ENCODE results near the gene CFAP221.
A peak's percentile ranks its signal among the peaks of the same experiment; 100 is the strongest.

The CFAP221 gene

DNA sequence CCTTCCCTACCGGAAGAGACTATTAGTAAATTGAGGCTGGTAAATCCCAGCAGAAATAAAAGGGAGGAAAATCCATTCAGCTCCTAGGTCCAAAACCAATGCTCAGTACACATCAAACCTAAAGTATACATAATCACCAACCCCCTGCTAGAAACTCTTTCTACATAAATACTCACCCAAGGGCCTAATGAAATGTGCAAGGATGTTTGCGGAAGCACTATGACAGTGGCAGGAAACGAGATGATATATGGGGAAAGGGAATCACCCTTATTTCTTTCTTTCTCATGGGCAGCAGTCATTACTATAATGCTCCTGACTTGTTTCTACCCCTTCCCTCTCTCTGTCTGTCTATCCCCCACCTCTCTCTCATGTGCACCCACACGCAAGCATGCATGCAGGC lies 18.6 kb upstream of the CFAP221 start:
- H3K36me3 ChIP-seq (replicated peaks), result no peaks in the 10 kb centered on the region
- H3K27ac ChIP-seq, result no peak overlapping the region
- H3K27me3 ChIP-seq (replicated peaks), result peaks cover 31% of the 10 kb centered on the region
- in situ Hi-C loops (cut with HindIII; ENCODE audit: low pct_ligation_motif_present, low sequenced_read_pairs), result no loop called here
- no peak overlapping the region for H3K4me3 ChIP-seq (ENCODE audit: low read depth, low read length)
- TF ChIP-seq, protein P1, sequence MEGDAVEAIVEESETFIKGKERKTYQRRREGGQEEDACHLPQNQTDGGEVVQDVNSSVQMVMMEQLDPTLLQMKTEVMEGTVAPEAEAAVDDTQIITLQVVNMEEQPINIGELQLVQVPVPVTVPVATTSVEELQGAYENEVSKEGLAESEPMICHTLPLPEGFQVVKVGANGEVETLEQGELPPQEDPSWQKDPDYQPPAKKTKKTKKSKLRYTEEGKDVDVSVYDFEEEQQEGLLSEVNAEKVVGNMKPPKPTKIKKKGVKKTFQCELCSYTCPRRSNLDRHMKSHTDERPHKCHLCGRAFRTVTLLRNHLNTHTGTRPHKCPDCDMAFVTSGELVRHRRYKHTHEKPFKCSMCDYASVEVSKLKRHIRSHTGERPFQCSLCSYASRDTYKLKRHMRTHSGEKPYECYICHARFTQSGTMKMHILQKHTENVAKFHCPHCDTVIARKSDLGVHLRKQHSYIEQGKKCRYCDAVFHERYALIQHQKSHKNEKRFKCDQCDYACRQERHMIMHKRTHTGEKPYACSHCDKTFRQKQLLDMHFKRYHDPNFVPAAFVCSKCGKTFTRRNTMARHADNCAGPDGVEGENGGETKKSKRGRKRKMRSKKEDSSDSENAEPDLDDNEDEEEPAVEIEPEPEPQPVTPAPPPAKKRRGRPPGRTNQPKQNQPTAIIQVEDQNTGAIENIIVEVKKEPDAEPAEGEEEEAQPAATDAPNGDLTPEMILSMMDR (IDR thresholded peaks at IDR 0.05; ENCODE audit: low read depth, low read length, missing control alignments), result no peak
- no peak for DNase-seq

DNA sequence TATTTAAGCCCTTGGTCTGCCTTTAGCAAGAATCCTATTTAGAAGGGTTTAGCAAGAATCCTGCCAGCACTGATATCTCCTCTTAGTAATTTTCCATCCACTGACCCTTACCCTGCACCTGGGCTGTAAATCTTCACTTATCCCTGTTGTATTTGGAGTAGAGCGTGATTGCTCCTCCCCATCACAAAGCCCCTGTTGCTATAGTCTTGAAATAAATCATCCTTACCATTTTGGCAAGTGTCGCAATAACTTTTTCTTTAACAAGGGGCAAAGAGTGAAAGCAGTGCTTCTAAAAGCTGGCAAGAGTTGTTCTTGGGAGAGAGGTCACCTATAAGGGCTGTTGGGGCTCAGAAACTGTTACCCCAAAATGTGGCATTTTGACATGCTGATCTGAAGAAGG lies 16.2 kb upstream of the CFAP221 start:
- H3K27me3 ChIP-seq (replicated peaks), result peaks cover 26% of the 10 kb centered on the region
- TF ChIP-seq, protein P1 (IDR thresholded peaks at IDR 0.05; ENCODE audit: low read depth, low read length, missing control alignments), result no peak
- no peak for DNase-seq
- H3K27ac ChIP-seq, result no peak overlapping the region
- no peak overlapping the region for H3K4me3 ChIP-seq (ENCODE audit: low read depth, low read length)
- no peaks in the 10 kb centered on the region for H3K36me3 ChIP-seq (replicated peaks)
- in situ Hi-C loops (cut with HindIII; ENCODE audit: low pct_ligation_motif_present, low sequenced_read_pairs), result no loop called here

DNA sequence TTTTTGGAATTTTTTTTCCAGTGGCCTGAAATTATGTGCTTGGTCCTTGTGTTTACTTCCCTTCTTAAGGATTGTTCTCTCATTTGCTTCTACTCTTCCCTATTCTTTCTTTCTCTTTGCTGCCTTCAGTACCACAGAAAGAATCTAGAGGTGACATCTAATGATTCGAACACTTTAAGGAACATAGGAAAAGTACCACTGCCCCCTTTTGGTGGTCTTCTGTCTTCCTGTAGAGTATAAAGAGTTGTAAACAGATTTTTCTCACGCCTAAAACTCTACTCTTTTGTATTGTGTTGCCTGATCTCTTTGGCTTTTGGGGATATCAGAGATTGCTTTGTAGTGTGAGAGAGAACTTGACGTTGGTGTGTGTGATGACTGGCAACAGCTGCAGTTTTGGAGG lies 13.0 kb upstream of the CFAP221 start:
- Histone ChIP-seq H3K27me3 (replicated peaks) (peaks cover 3% of the 10 kb centered on the region), H3K27ac (no peak overlapping the region), H3K4me3 (ENCODE audit: low read depth, low read length) (no peak overlapping the region), H3K36me3 (replicated peaks) (no peaks in the 10 kb centered on the region)
- DNase-seq, result no peak
- in situ Hi-C loops (cut with HindIII; ENCODE audit: low pct_ligation_motif_present, low sequenced_read_pairs), result no loop called here
- TF ChIP-seq, protein P1 (IDR thresholded peaks at IDR 0.05; ENCODE audit: low read depth, low read length, missing control alignments), result peak; percentile 16

DNA sequence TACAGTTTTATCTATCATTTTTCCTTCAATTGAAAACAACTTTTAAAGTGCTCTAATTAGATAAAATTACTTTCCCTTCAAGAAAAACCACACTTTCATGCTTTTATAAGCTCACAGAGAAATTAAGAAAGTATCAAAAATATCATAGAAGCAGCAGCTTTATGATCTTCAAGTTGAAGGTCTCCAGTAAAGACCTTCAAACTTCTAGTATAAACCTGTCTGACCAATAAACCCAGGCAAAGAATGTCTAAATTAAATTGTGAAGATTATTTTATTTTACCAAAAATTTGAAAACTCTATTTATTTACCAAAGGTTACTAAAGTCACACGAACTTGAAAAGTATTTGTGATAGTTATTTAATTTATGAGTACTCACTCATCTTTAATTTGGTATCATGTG lies 10.7 kb upstream of the CFAP221 start:
- Histone ChIP-seq H3K36me3 (replicated peaks) (no peaks in the 10 kb centered on the region), H3K27ac (no peak overlapping the region), H3K4me3 (ENCODE audit: low read depth, low read length) (no peak overlapping the region), H3K27me3 (replicated peaks) (no peaks in the 10 kb centered on the region)
- TF ChIP-seq, protein P1 (IDR thresholded peaks at IDR 0.05; ENCODE audit: low read depth, low read length, missing control alignments), result no peak
- in situ Hi-C loops (cut with HindIII; ENCODE audit: low pct_ligation_motif_present, low sequenced_read_pairs), result no loop called here
- DNase-seq, result no peak

DNA sequence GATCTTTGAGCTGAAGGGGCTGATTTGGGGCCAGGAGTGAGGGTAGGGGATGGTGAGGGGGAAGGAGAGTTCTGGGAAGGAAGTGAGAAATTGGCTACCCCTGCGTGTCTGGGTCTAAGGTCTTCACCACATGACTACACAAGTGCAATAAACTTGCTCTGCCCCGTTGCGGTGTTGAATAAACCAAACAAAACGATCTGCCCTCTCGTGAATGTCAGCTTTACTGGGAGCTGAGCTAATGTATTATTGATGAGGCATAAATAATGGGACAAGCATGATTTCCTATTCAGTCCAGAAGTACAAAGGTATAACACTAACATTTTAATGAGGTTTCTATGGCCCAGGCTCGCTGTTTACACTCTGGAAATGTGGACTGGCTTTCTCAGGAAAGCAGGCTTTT lies 8.0 kb upstream of the CFAP221 start:
- Histone ChIP-seq H3K27ac (no peak overlapping the region), H3K27me3 (replicated peaks) (no peaks in the 10 kb centered on the region), H3K4me3 (ENCODE audit: low read depth, low read length) (no peak overlapping the region), H3K36me3 (replicated peaks) (no peaks in the 10 kb centered on the region)
- TF ChIP-seq, protein P1 (IDR thresholded peaks at IDR 0.05; ENCODE audit: low read depth, low read length, missing control alignments), result no peak
- in situ Hi-C loops (cut with HindIII; ENCODE audit: low pct_ligation_motif_present, low sequenced_read_pairs), result no loop called here
- no peak for DNase-seq

DNA sequence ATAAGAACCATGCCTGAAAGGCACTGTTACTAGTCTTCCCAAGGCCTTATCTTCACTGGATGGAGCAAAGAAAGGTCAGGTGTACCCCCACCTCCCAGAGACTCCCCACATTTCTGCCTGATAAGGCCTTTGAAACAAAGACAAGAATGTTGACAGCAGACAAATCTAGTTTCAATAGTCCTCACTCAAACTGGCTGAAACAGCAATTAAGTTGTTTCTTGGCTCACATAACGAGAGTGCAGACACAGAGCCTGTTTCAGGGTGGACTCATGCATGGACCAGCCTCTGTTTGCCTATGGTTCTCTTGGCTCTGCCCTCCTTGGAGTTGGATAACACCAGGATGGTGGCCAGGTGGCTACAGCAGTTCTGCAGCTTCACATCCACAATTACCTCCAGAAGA lies 7.5 kb upstream of the CFAP221 start:
- Histone ChIP-seq H3K36me3 (replicated peaks) (no peaks in the 10 kb centered on the region), H3K27me3 (replicated peaks) (no peaks in the 10 kb centered on the region), H3K27ac (no peak overlapping the region), H3K4me3 (ENCODE audit: low read depth, low read length) (no peak overlapping the region)
- in situ Hi-C loops (cut with HindIII; ENCODE audit: low pct_ligation_motif_present, low sequenced_read_pairs), result no loop called here
- DNase-seq, result no peak
- TF ChIP-seq, protein P1 (IDR thresholded peaks at IDR 0.05; ENCODE audit: low read depth, low read length, missing control alignments), result no peak

Data from brain microvascular endothelial cell (primary cell).